Heart left ventricle (tissue), 16 donors: ENCODE measurements around the gene APP. TPM values are rescaled to one million over a fixed set of nuclear protein-coding genes. Genes with fewer than 3 reads are reported as not detected.

Experiments used
- ATAC-seq, 4 donors: fragments of 200-7000 bp; cut with Tn5 transposase; one replicate each; pipeline ENCODE4 v1.9.1; 2020 to 2022; ENCODE audit warnings: moderate library complexity in 4 of 4, mild to moderate bottlenecking in 3 of 4, moderate number of reproducible peaks in 1 of 4
- DNase-seq, 5 donors: peaks; one replicate each; pipeline ENCODE4 v3.0.0-alpha.2; 2020
- H3K27ac ChIP-seq, 12 donors: fragments of 200-600 bp; sonication (generic) in 4 of 12; one replicate each; pipeline versions ENCODE4 v1.5.0 to v1.8.0; 2016 to 2022; ENCODE audit warnings: mild to moderate bottlenecking in 2 of 12
- H3K27me3 ChIP-seq, 9 donors: fragments of 200-600 bp; sonication (generic) in 2 of 9; one replicate each; pipeline versions ENCODE4 v1.5.1 to v1.8.0; 2016 to 2022; ENCODE audit warnings: mild to moderate bottlenecking in 3 of 9
- H3K36me3 ChIP-seq, 9 donors: fragments of 200-600 bp; sonication (generic) in 2 of 9; one replicate each; pipeline versions ENCODE4 v1.5.0 to v1.8.0; 2018 to 2022; ENCODE audit warnings: mild to moderate bottlenecking in 2 of 9
- H3K4me1 ChIP-seq, 12 donors: fragments of 200-600 bp; sonication (generic) in 4 of 12; one replicate each; pipeline versions ENCODE4 v1.5.0 to v1.8.0; 2016 to 2022; ENCODE audit warnings: mild to moderate bottlenecking in 3 of 12
- H3K4me3 ChIP-seq, 12 donors: fragments of 200-600 bp; sonication (generic) in 4 of 12; one replicate each; pipeline versions ENCODE4 v1.5.0 to v1.8.0; 2017 to 2022; ENCODE audit warnings: mild to moderate bottlenecking in 9 of 12, moderate library complexity in 4 of 12
- H3K9me3 ChIP-seq, 12 donors: fragments of 200-600 bp; sonication (generic) in 4 of 12; one replicate each; pipeline versions ENCODE4 v1.5.0 to v1.8.0; 2016 to 2022; ENCODE audit warnings: mild to moderate bottlenecking in 1 of 12
- POLR2A ChIP-seq, 2 donors: fragments of 450-650 bp; IDR thresholded peaks; one replicate each; pipeline ENCODE4 v1.6.1; 2017; ENCODE audit warnings: antibody characterized with exemption in 2 of 2, mild to moderate bottlenecking in 2 of 2, moderate library complexity in 2 of 2
- WGBS, 4 donors: extraction: QIAGEN DNeasy Blood & Tissue Kit in 2 of 4; methylation state at CpG; one replicate each; pipeline versions ENCODE4 v1.1.5 to v1.1.7; 2013 to 2018; 5-methylcytosine and 5-hydroxymethylcytosine counted together
- intact Hi-C, 10 donors: fragments of 100-400 bp; cut with DNase I; formaldehyde crosslinking; loops; one replicate each; pipeline versions ENCODE4 v1.11.1 to v1.14.2; 2022
- polyA plus RNA-seq, 2 donors: library from polyadenylated mRNA; stranded (reverse); fragments of 200-250 nt; gene quantifications; one replicate each; pipeline ENCODE4 v1.2.3, GENCODE V29; 2013
- total RNA-seq, 9 donors: library from RNA; depleted of rRNA in 2 of 9; stranded (reverse); fragments of >200 nt in 2 of 9; fragmentation: NEBNext Ultra II Directional in 3 of 9; extraction: Animal tissue kit (Norgen Biotek cat#: 25700) in 3 of 9; gene quantifications; one replicate each; pipeline versions ENCODE4 v1.1.0 to v1.2.4, GENCODE V29; 2016 to 2023
- TF ChIP-seq, protein P1 (sequence below), 12 donors: fragments of 200-600 bp; sonication (generic) in 4 of 12; IDR thresholded peaks; one replicate each; pipeline versions ENCODE4 v1.5.0 to v1.8.0; 2018 to 2022; ENCODE audit warnings: antibody characterized with exemption in 12 of 12, mild to moderate bottlenecking in 5 of 12
- donor health status: ischemic (EF 13 %, LVEDD 7.1; RV severe dilation, severe dysfunction).
- donor health status: healthy with polysubstance abuse.
- donor health status: DM: no; HTN: yes; CAD: no.
- donor health status: DM: no; HTN: no; CAD: no.
- donor health status: ischemic (EF 25% LVEDD 6.9; RV normal size, moderate dysfunction).
- donor health status: ischemic (EF 25% LVEDD 5.7; RV mildly dilated, moderate dysfunction).
- donor health status: healthy.
- donor health status: DM: yes; HTN: yes; CAD: no.
- donor health status: ischemic (EF 35%, LVEDD 5.7; RV mildly dilated, moderate dysfunction).
- donor health status: nonischemic (EF 11% LVEDD 7.7; RV severe dilation, severe dysfunction).
- donor health status: DM: yes; HTN: yes; CAD: no.
- donor health status: PGD.
- donor health status: ischemic (EF 29% LVEDD 5.4; RV normal size, mild dysfunction).
- donor health status: nonischemic (EF 23%, LVEDD 6.1; RV moderate dilation, normal function).

The APP gene
- total and polyA plus RNA-seq, 11 donors, result 103 to 467 (median 373) TPM

DNA sequence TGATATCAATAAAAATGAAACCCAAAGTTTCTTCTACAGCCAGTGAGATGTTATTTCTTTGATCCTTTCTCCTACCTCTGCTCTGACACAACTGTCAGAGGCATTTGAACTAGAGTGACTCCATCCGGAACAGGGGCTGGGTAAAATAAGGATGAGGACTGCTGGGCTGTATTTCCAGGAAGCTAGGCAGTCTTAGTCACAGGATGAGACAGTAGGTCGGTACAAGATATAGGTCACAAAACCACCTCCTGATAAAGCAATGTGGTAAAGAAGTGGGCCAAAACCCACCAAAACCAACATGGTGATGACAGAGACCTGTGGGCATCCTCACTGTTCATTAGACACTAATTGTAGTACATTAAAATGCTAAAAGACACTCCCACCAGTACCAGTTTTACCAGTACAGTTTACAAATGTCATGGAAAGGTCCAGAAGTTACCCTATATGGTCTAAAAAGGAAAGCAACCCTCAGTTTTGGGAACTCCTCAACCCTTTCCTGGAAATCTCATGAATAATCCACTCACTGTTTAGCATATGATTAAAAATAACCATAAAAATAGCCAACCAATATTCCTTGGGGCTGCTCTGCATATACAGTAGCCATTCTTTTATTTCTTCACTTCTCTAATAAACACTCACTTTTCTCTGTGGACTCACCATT lies 339.1 kb downstream of the APP start:
- intact Hi-C loops, result no loop called here
- Histone ChIP-seq H3K4me1 (no peaks in the 10 kb centered on the region), H3K27ac (no peak overlapping the region), H3K4me3 (no peak overlapping the region), H3K27me3 (no peaks in the 10 kb centered on the region), H3K36me3 (no peaks in the 10 kb centered on the region), H3K9me3 (peaks cover 0 to 17% (median 0%) of the 10 kb centered on the region in 12 donors)
- 66 to 80% (median 71%) methylated on average over 2 of the region's 2 CpGs for WGBS, 4 donors
- no peak for TF ChIP-seq POLR2A (IDR thresholded peaks at IDR 0.05)
- TF ChIP-seq, protein P1, sequence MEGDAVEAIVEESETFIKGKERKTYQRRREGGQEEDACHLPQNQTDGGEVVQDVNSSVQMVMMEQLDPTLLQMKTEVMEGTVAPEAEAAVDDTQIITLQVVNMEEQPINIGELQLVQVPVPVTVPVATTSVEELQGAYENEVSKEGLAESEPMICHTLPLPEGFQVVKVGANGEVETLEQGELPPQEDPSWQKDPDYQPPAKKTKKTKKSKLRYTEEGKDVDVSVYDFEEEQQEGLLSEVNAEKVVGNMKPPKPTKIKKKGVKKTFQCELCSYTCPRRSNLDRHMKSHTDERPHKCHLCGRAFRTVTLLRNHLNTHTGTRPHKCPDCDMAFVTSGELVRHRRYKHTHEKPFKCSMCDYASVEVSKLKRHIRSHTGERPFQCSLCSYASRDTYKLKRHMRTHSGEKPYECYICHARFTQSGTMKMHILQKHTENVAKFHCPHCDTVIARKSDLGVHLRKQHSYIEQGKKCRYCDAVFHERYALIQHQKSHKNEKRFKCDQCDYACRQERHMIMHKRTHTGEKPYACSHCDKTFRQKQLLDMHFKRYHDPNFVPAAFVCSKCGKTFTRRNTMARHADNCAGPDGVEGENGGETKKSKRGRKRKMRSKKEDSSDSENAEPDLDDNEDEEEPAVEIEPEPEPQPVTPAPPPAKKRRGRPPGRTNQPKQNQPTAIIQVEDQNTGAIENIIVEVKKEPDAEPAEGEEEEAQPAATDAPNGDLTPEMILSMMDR (IDR thresholded peaks at IDR 0.05), result no peak
- no peak for ATAC-seq
- no peak for DNase-seq
